Smooth muscle cell of the brain vasculature (primary cell): ENCODE results near the gene CRIM1.
A peak's percentile ranks its signal among the peaks of the same experiment; 100 is the strongest.
"Not testable (repeated sequence)": the region's sequence is repeated elsewhere in the genome, so short reads cannot be mapped to it uniquely, and the experiment has no call there.

Experiments
- DNase-seq: peaks from one replicate; pipeline ENCODE4 v3.0.0-alpha.2; 2012; ENCODE audit warnings: low read depth, low spot score

CRIM1 gene, protein sequence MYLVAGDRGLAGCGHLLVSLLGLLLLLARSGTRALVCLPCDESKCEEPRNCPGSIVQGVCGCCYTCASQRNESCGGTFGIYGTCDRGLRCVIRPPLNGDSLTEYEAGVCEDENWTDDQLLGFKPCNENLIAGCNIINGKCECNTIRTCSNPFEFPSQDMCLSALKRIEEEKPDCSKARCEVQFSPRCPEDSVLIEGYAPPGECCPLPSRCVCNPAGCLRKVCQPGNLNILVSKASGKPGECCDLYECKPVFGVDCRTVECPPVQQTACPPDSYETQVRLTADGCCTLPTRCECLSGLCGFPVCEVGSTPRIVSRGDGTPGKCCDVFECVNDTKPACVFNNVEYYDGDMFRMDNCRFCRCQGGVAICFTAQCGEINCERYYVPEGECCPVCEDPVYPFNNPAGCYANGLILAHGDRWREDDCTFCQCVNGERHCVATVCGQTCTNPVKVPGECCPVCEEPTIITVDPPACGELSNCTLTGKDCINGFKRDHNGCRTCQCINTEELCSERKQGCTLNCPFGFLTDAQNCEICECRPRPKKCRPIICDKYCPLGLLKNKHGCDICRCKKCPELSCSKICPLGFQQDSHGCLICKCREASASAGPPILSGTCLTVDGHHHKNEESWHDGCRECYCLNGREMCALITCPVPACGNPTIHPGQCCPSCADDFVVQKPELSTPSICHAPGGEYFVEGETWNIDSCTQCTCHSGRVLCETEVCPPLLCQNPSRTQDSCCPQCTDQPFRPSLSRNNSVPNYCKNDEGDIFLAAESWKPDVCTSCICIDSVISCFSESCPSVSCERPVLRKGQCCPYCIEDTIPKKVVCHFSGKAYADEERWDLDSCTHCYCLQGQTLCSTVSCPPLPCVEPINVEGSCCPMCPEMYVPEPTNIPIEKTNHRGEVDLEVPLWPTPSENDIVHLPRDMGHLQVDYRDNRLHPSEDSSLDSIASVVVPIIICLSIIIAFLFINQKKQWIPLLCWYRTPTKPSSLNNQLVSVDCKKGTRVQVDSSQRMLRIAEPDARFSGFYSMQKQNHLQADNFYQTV

DNA sequence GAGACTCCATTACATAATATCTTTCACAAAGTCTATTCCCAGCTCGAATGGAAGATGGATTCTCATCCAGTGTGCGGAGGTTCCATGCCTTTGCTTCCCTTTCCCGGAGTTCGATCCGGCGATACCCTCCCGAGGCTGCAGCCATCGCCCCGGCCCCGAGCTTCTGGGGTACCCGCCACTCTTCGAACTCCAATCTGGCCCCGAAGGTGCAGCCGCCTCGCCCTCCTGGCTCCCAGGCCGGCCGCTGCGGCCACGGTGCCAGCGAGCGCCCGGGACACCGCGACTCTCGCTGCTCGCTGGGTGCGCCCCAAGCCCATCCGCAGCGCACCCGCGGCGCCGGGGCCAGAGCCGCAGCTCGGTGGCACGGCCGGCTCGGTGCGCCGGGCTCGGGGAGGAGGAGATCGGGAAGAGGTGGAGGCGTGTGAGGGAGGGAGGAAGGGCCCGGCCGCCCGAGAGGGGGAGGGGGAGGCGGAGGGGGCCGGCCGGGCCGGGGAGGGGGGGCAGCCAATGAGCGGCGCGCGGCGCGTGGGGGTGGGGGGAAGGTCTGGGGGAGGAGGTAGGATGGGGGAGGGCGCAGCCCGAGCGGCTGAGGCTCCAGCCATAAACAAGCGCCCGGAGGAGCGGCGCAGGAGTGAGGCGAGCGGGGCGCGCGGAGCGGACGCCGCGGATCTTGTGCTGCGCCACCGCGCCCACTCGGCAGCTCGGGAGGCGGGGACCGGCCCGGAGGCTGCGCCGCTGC lies at the start of gene CRIM1:
TSS of gene CRIM1 (plus strand) at position 628 of the 739 bp plus-strand sequence. CDS start 515 bp downstream, outside the sequence.
- peak; percentile 77 for DNase-seq

DNA sequence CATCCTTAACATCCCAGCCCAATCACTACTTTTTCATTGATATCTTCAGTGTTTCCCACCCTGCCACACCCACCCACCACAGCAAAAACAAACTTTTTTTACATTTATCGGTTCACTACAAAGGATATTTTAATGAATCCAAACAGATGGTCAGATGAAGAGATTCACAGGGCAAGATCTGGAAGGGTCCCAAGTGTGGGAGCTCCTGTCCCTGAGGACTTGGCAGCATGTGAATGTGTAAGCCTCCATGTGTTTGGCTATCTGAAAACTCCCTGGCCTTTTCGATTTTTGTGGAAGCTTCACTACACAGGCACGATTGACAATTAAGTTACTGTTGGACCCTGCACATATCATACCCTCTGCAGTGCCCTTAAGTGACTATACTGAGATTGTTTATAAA lies 48.1 kb upstream of the CRIM1 start:
- no peak for DNase-seq

DNA sequence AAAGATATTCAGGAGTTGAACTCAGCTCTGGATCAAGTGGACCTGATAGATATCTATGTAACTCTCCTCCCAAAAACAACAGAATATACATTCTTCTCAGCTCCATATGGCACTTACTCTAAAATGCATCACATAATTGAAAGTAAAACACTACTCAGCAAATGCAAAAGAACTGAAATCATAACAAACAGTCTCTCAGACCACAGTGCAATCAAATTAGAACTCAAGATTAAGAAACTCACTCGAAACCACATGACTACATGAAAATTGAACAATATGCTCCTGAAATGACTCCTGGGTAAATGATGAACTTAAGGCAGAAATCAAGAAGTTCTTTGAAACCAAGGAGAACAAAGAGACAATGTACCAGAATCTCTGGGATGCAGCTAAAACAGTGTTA lies 45.1 kb upstream of the CRIM1 start:
- DNase-seq, result not testable (repeated sequence)

DNA sequence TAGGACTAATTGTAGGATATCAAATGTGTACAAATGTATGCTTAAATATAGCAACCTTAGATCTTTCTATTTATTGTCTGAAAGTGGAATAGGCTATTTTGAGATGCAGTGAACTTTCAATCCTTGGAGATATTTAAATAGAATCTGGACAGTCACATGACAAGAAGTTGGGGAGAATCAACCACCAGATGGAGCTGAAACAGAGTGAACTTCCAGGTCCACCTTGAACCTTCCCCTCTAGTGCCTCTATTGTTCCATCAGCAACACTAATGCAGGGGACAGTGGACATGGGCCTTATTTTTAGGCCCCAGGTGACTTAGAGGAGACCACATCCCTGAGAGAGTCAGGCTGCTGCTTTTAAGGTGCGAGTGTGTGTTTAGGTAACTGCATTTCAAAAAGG lies 37.0 kb upstream of the CRIM1 start:
- no peak for DNase-seq

DNA sequence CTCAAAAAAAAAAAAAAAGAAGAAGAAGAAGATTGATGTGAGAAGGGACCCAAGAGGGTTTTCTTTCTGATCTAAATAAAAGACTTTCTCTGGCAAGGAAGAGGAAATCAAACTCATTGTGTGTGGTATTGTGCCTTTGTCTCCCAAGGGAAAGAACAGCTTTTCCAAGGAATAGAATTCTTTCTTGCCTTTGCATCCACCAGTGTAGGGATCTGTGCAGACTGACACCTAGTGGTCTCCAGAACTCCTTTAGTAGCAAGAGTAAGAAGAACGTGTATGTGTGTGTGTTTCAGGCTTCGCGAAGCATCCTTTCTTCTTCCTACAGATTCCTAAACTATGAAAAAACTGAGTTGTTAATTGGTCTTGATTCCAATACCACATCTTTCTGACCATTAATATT lies 33.5 kb upstream of the CRIM1 start:
- peak; percentile 3 for DNase-seq

DNA sequence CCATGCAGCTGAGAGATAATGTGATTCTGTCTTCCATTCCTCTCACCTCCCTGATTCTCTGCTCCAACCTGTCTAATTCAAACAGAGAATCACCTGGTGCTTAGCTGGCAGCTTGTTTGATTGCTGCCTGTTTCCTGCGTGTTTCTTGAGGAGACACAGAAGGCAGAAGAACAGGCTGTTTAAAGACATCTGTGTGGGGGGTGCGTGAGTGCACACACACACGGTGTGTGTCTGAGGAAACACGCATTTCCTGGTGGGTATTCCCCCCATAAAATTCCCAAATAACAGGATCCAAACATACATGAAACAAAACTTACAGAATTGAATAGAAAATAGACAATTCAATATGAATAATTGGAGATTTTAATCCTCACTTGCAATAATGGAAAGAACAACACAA lies 29.3 kb upstream of the CRIM1 start:
- DNase-seq, result no peak

DNA sequence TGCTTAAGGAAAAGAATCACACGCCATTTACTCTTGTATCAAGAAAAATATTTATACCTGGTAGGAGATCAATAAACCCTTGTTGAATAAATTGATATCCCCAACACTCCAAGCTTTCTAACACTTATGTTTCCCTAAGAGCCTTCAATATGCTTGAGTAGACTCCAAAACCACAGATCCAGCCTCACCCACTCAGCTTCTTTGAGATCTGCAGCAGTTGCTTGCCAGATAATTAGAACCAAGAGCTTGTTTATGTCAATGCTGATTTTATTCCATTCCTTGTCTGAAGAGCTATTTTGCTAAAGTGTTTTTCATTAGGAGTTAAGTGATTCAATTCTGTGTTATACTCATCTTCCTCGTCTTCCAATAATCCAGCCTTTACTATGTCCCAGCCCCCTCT lies 26.3 kb upstream of the CRIM1 start:
- no peak for DNase-seq

DNA sequence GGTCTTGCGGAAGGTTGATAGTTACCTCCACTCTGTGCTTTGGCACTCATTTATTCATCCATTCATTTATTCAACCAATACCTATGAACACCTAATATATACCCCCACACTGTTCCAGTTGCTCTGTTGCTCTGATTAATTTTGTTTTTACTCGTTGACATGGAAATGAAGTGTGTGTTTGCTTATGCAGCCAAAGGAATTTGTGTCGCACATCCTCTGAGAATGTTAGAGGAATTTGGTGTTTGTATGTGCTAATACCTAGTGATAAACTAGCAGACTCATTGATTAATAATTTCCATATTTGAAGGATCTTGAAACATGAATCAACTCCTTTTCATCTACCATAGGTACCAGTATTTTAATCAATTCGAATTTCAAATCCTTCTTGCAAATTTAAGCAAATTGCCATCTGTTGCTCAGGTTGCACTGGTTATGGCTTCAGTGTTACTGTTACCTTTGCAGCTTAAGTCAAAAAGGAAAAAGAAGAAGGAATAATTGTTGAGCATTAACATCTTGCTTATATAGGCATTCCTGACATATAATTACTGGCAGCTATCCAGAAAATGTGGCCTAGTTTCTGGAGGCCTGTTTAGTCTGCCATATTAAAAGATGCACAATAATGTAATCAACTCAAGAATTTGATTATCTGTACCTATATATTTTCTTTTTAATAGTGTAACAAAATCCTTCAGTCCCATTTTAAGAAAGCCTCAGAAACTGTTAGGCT lies 25.7 kb upstream of the CRIM1 start:
- no peak for DNase-seq

DNA sequence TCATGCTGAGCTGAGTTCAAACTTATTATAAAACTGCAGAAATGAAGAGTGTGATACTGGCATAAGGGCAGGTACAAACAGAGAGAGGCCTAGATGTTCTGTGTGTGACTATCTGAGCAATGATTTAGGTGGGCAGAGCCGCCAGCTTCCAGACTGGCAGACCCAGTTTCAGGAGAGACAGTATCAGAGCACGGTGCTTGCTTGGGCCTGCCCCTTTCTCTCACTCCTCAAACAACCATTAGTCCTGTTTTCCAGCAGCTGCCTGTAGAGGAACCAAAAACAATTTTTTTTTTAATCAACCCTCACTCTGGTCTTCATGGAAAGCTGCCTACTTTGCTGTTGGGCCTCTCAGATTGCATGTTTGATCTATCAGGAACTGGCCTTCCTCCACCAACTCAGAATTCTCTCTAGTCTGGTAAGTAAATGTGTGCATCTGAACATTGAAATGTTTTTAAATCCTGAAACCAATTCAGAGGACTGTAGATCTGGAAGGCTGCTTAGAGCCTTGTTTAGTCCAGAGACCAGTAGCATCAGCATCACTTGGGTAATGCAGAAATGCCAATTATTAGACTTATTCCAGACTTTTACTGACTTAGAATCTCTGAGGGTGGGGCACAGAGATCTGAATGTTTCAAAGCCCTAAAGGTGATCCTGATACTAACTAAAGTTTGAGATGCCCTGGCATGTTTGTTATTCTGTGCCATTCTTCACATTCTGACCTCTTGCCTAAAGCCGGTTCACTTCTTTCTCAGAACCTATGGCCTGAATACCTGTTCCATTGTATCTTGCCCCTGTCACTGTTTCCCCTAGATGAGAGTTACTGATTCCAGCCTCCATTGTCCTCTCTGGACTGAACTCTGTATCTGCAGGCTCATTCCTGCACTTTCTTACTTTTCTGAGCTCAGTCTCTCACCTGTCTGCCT lies 24.8 kb upstream of the CRIM1 start:
- DNase-seq, result no peak

DNA sequence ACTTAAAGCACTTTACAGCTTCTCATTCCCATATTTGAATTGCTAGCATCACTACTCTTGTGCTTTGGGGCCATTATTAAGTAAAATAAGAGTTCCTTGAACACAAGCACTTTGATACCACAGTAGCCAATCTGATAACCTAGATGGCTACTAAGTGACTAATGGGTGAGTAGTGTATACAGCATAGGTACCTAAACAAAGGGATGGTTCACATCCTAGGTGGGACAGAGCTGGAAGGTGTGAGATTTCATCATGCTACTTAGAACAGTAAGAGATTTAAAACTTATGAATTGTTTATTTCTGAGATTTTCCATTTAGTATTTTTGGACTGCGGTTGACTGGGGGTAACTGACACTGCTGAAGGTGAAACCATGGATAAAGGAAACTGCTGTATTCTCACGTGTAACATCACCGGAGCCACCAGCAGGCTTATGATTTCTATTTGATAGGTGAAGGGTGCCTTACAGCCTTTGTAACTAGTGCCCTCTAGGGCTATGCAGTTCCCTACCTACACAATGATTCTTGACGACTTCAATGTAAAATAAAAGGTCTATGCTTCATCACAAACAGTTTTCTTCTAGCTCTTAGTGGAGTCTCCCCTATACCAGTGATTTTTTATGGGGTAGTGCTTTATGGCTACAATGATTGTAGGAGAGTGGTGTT lies 22.1 kb upstream of the CRIM1 start:
- DNase-seq, result no peak

DNA sequence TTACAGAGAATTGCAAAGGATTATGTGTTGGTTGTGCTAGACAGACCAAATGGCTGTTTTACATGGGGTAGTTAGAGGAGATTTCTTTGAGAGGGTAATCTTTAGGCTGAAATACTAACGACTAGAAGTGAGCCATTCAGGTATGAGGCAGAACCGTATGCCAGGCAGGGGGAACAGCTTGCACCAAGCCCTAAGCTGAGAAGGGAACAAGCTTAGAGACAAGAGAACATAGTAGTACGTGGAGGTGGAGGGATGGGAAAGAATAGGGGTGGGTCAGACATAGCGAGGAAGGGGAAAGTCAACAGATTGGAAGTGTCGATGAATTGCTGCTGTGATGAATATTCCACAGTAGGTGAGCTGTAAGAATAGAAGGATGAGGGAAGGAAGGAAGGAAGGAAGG lies 20.0 kb upstream of the CRIM1 start:
- DNase-seq, result no peak

DNA sequence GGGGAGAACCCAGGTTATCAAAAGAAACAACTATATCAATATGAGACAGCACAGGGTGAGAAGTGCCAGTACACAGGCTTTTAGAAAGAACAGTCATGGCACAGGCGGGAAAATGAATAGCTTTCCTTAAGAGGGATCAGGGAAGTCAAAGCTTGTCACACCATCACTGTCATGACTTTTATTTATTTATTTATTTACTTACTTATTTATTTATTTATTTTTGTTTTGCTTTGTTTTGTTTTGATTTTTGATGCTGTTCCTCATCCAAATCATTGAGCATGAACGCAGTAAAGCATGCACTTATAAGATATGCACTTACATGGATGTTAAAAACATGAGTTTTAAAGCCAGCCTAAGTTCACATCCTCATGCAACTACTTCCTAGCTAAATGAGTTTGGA lies 19.3 kb upstream of the CRIM1 start:
- no peak for DNase-seq

DNA sequence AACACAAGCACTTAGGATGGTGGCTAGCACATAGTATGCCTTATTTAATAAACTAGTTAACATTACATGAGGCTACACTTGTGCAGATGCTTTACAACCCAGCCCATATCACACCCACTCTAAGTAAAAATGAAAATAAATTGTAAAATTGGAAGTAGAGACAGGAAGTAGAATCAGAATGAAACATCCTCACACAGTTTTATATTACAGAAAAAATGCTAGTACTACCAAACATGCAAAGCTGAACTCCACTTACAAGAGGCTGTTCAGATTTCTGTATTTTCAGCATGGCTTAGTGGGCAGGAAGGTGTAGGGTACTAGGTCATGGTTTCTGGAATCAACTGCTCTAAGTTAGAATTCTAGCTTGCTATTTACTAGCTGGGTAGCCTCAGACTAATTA lies 18.2 kb upstream of the CRIM1 start:
- DNase-seq, result no peak

DNA sequence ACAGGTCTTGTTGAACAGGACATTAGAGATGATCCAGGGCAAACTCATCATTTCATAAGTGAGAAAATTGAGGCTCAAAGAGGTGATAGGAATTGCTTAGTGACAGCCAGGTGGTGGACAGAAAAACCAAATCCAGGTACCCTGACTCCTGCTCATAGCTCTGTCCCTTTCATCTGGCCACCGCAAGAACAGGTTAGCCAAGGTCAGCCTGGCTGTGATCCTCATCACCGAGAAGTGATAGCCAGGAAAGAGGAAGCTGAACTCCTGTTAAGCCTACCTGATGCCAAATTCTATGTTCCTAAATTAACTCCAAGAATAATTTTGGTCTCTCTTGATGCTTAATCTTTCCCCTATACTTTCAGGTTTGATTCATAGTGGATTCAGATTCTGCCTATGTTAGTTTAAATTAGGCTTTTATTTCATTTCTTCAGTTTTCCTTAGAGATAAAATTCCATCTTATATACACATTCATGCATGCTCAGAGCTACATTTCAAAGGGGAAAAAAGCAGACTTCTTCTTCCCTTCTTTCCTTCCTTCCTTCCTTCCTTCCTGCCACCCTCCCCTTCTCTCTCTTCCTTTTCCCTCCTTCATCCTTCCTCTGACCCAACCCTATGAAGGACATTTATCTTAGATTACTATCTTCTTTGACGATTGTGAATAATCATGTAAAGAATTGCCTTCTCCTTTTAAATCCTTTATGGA lies 17.3 kb upstream of the CRIM1 start:
- DNase-seq, result no peak

DNA sequence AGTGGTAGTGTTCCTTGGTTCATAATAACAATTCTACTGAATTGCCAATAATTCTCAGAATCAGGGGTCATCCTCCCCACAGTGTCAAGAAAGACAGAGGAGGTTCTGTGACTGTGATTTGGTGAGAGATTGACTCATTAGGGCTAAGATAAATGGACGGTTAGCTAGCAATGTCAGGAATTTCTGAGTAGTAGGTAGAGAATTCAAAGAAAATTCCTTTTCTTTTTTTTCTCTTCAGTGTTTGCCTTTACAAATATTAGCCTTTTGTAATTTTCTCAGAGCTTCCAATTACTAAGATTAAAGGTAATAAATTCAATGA lies 16.8 kb upstream of the CRIM1 start:
- no peak for DNase-seq

DNA sequence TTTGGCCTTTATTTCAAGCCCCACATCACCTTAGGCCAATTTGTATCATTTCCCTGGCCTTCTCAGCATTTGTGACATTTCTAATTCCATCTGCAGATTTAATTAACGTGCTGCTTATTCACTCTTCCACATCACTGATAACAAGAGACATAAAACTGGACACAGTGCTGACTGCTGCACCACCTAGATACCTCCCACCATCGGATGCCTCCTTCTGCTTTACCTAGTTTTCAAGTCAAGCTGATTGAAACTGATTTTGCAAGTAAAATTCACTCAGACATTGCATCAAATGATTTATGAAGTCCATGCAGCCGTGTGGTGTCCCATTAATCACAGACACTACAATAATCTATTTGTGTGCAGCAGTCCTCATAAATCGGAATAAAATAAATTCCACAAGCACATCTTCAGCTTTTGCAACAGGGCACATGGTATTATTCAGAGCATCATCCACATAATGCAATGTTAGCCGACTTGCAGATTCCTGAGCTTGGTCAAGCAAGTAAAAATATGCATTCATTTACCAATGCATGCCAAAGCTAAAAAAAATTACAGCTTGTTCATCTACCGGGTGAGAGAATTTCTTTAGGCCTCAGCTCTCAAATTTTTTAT lies 15.9 kb upstream of the CRIM1 start:
- DNase-seq, result no peak

DNA sequence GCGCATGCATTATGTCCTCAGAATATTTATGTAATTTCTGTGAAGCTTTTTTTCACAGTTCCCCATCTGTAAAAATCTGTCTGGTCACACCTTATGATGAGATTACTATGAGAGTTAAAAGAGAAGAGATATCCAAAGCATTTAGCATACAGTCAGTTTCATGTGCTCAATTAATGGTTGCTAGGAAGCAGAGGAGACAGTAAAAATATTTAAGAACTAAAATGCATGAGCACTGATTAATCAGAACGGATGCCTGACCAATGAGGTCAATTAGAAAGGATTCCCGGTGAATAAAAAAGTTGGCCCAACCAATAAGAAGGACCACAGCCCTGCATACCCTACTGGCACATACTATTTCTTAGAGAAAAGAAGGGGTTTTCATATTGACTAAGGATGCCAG lies 12.0 kb upstream of the CRIM1 start:
- no peak for DNase-seq

DNA sequence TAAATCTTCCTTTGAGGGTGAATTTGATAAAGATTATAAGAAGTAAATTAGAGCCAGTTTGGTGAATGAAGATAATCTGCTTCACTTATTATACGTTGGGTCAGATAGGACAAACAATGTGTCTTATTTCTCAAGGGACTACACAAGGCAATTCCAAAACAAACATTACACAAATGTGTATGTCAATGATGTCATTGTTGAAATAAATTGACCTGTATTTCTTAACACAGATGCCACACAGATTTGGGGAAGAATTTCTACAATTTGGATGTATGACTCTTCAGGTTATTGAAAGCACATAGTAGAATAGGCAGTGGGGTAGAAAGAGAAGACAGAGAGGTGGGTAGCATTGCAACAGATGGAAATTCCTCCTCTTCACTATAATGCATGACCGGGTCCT lies 6.9 kb upstream of the CRIM1 start:
- DNase-seq, result no peak

DNA sequence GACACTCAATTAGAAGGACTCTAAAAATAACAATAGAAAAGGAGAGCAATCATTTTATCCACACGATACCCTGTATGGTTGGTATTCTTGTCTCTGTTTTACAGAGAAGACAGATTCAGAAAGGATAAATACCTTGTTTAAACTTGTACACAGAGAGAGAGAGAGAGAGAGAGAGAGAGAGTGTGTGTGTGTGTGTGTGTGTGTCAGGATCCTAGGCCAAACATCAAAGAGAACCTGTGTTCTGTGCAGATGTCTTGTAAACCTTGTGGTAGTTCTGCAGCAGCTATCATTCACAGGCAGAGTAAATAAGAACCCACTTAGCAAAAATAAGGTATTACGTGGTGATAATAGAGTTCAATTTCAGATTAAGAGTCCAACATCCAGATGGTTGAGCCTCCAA lies 4.3 kb upstream of the CRIM1 start:
- DNase-seq, result no peak
